Keratinocyte (primary cell): ENCODE measurements around the gene CIBAR2.

ENCODE experiments used
- EZH2 ChIP-seq: IDR thresholded peaks from one replicate; pipeline ENCODE4 v1.6.1; 2012; ENCODE audit warnings: inconsistent platforms, mild to moderate bottlenecking, low read length, moderate library complexity
- TF ChIP-seq, protein P1 (sequence below), 3 experiments: IDR thresholded peaks in 1 of 3; conservative IDR thresholded peaks in 1 of 3; optimal IDR thresholded peaks in 1 of 3; 2 replicates in 2 of 3; 3 replicates in 1 of 3; pipeline versions ENCODE3 to v1.5.1; 2011; ENCODE audit warnings: low read length in 3 of 3, mild to moderate bottlenecking in 3 of 3, moderate library complexity in 2 of 3, control low read depth in 1 of 3, inconsistent platforms in 1 of 3; ENCODE audit not compliant: insufficient read depth in 2 of 3; ENCODE audit errors: extremely low read depth in 1 of 3

DNA sequence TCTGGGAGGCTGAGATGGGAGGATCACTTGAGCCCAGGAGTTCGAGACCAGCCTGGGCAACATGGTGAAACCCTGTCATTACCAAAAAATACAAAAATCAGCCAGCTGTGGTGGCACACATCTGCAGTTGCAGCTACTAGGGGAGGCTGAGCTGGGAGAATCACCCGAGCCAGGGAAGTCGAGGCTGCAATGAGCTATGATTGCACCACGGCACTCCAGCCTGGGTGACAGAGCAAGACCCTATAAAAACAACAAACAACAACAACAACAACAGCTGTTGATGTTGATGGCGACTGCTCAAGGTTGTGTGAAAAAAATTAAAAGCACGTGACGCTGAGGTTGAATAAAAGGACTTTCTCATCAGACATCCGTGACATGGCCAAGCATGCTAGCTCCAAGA, 40.8 kb upstream of the CIBAR2 start:
- TF ChIP-seq, protein P1, sequence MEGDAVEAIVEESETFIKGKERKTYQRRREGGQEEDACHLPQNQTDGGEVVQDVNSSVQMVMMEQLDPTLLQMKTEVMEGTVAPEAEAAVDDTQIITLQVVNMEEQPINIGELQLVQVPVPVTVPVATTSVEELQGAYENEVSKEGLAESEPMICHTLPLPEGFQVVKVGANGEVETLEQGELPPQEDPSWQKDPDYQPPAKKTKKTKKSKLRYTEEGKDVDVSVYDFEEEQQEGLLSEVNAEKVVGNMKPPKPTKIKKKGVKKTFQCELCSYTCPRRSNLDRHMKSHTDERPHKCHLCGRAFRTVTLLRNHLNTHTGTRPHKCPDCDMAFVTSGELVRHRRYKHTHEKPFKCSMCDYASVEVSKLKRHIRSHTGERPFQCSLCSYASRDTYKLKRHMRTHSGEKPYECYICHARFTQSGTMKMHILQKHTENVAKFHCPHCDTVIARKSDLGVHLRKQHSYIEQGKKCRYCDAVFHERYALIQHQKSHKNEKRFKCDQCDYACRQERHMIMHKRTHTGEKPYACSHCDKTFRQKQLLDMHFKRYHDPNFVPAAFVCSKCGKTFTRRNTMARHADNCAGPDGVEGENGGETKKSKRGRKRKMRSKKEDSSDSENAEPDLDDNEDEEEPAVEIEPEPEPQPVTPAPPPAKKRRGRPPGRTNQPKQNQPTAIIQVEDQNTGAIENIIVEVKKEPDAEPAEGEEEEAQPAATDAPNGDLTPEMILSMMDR (optimal IDR thresholded peaks at IDR 0.05 in 1 of 3, IDR thresholded peaks at IDR 0.05 in 1 of 3, conservative IDR thresholded peaks at IDR 0.05 in 1 of 3; ENCODE audit: extremely low read depth in 1 of 3, insufficient read depth in 2 of 3, low read length in 3 of 3) = no peak
- TF ChIP-seq EZH2 = no peak
